ENCODE results near the gene ZNF276. TPM values are rescaled to one million over a fixed set of nuclear protein-coding genes. Genes with fewer than 3 reads are reported as not detected.
"Not testable (repeated sequence)": the region's sequence is repeated elsewhere in the genome, so short reads cannot be mapped to it uniquely, and the experiment has no call there.

The ZNF276 gene
- 26.1 TPM for polyA plus RNA-seq (ENCODE audit: insufficient read length)
- long read RNA-seq, donor 1, full-length matches to known transcripts: 6 of 6 reads
- long read RNA-seq, donor 1, partial matches to known transcripts: 0 of 6 reads
- long read RNA-seq, donor 1, other reads (novel, unspliced or antisense): 0 of 6 reads
- long read RNA-seq, donor 2: 0 reads
- long read RNA-seq, donor 3, full-length matches to known transcripts: 1 of 7 reads
- long read RNA-seq, donor 3, partial matches to known transcripts: 0 of 7 reads
- long read RNA-seq, donor 3, other reads (novel, unspliced or antisense): 6 of 7 reads
- long read RNA-seq, donor 4, partial matches to known transcripts: 0 of 1 reads
- long read RNA-seq, donor 4, other reads (novel, unspliced or antisense): 0 of 1 reads
- long read RNA-seq, donor 5, full-length matches to known transcripts: 4 of 4 reads
- long read RNA-seq, donor 5, partial matches to known transcripts: 0 of 4 reads
- long read RNA-seq, donor 5, other reads (novel, unspliced or antisense): 0 of 4 reads
- long read RNA-seq, donor 6, partial matches to known transcripts: 0 of 1 reads
- long read RNA-seq, donor 6, other reads (novel, unspliced or antisense): 0 of 1 reads
- long read RNA-seq, donor 7, partial matches to known transcripts: 0 of 2 reads
- long read RNA-seq, donor 7, other reads (novel, unspliced or antisense): 0 of 2 reads
- long read RNA-seq, donor 8: 0 reads

DNA sequence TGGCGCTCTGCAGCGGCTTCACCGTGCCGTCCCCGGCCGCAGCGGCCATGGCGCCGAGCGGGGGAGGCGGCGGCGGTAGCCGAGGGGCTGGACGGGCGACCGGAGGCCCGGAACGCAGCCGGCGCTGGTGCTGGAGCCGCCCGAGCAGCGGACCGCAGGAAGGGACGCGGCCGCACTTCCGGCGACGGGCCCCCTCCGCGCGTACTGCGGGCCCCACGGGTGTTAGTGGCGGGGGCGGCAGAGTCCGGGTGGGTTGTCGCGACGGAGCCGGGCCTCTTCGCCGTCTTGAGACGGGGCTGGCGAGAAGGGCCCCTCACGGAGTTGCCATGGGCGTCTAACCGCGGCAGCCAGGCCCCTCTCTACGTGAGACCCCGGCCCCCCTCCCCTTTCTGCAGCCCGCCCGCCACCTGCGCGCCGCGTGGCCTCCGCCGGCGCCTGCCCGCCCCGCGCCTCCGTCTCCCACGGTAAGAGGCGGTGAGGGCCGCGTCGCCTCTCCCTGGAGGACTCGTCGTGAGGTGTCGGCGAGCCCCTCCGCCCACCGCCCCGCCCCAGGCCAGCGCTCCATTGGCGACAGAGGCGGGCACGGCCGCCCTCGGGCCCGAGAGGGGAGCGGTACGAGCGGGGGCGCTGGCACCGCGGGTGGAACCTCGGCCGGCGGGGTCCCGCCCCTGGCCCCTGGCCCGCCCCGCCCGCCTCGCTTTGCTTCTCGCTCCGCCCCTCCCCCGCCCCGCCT lies at the start of gene ZNF276, which contains the start of gene VPS9D1:
ZNF276 (plus strand) TSS at position 725 of the 733 bp plus-strand sequence. CDS start 104 bp downstream, outside the sequence.
VPS9D1 (minus strand) TSS at position 86 of the 733 bp plus-strand sequence; CDS start at position 49, 37 bp downstream.
- peak; percentile 70 for DNase-seq

DNA sequence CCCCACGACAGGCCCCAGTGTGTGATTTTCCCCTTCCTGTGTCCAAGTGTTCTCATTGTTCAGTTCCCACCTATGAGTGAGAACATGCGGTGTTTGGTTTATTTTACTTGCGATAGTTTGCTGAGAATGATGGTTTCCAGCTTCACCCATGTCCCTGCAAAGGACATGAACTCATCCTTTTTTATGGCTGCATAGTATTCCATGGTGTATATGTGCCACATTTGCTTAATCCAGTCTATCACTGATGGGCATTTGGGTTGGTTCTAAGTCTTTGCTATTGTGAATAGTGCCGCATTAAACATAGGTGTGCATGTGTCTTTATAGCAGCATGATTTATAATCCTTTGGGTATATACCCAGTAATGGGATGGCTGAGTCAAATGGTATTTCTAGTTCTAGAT lies 49.8 kb upstream of the ZNF276 start:
- DNase-seq: not testable (repeated sequence)

DNA sequence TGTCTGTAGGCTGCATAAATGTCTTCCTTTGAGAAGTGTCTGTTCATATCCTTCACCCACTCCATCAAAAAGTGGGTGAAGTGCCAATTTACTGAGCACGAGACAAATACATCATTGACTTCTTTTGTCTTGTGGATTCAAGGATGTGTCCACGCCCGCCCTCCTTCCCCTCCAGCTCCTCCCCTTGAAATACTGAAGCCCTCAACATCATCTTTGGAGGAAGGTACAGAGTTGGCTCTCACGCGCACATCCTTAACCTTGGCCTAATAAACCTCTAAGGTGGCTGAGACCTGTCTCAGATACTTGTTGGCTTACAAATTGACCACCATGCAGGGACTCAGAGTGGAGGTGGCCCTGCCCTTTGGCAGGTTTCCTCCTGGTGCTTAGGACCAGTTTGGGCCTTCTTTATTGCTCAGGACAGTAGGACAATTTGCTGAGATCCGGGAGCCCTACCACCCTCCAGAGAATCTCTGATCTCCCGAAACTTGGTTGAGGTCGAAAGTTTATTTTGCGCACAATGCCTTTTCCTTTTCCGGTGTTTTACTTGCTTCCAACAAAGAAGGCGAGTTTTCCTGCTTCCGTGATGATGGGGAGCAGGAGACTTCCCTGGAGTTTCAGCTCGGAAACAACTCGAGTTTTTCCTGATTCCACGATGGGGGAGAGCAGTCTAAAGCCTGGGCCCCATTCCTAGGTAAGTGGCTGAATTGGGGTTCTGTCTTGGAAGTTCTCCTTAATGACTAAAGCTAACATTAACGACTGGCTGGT lies 49.0 kb upstream of the ZNF276 start:
- no peak for DNase-seq

DNA sequence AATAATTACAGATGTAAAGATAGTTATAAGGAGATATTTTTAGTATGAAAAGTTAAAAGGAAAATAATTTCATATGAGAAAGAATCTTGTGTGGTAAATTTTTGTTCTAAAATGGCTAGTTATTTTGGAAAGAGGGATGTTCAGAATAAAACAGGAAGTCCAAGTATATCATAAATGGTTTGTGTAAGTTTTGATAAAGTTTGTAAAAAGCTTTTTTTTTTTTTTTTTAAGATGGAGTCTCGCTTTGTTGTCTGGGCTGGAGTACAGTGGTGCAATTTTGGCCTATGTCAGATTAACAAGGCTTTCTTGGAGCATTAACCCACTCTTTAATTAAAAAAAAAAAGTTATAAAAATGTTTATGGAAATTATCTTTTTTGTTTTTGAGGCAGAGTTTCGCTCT lies 43.1 kb upstream of the ZNF276 start:
- no peak for DNase-seq

GRCh38 chr16:89685916-89686315 lies 35.4 kb upstream of the ZNF276 start:
- DNase-seq: no peak

DNA sequence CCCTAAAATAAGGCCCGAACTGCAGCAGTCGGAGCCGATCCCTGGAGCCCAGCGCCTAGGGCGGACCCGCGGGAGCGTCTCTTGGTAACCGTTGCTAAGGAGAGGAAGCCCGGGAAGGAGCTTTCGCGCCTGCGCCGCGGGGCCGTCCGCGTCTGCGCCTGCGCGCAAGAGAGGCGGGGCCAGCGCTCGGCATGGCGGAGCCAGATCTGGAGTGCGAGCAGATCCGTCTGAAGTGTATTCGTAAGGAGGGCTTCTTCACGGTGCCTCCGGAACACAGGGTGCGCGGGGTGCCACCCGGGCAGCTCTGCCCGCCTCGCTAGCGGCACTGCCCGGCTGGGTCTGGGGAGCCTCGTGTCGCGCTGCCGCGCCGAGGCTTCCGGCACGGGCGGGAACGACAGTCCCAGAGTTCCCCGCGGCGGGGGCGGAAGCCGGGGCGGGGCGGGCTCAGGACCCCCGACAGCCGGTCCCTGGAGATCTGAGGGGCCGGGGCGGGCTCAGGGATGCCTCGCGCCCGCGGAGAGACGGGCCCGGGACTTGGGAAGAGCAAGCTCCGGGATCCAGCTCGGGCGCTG lies 34.7 kb upstream of the ZNF276 start, which contains the start of gene CDK10:
CDK10 (plus strand) TSS at position 170 of the 572 bp plus-strand sequence; CDS start at position 192, 22 bp downstream.
- peak; percentile 87 for DNase-seq

GRCh38 chr16:89687092-89687940 lies 34.0 kb upstream of the ZNF276 start:
- peak; percentile 47 for DNase-seq

DNA sequence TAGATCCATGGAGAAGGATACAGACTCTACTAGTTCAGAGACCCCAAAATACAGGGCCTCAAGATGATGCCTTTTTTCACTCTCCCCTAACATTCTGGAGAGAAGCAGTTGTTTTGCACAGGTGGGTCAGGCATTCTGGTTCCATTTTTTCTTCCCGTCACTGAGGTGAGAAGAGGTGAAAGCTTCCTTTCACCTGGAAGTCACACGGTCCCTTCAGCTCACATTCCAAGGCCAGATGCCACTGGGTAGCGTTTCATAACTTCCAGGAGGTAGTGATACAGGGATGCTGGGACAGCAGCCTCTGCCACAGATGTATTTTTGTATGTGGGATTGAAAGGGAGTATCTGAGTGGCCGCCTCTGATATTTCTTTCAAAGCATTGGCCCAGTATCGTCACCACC lies 32.9 kb upstream of the ZNF276 start:
- no peak for DNase-seq

DNA sequence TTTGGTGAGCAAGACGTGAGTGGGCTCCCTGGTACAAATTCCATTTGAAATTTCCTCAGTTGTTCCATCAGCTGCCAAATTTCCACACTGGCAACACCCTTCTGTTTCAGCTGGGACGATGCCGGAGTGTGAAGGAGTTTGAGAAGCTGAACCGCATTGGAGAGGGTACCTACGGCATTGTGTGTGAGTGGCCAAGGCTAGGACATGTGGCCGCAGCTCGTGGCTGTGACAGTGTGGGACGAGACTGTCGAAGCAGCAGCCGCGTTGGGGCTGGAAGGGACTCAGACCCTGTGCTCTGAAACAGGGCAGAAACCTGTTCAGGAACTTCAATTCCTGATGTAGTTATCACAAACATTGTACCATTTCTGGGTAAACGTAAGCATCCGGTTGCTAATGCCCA lies 32.2 kb upstream of the ZNF276 start:
- no peak for DNase-seq

DNA sequence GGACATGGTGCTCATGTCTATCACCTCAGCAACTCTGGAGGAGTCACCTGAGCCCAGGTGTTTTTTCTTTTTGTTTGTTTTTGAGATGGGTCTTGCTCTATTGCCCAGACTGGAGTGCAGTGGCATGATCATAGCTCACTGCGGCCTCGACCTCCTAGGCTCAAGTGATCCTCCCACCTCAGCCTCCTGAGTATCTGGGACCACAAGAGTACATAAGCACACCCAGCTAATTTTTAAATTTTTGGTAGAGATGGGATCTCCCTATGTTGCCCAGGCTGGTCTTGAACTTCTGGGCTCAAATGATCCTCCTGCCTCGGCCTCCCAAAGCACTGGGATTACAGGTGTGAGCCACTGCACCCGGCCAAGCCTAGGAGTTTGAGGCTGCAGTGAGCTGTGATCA lies 31.7 kb upstream of the ZNF276 start:
- DNase-seq: not testable (repeated sequence)

DNA sequence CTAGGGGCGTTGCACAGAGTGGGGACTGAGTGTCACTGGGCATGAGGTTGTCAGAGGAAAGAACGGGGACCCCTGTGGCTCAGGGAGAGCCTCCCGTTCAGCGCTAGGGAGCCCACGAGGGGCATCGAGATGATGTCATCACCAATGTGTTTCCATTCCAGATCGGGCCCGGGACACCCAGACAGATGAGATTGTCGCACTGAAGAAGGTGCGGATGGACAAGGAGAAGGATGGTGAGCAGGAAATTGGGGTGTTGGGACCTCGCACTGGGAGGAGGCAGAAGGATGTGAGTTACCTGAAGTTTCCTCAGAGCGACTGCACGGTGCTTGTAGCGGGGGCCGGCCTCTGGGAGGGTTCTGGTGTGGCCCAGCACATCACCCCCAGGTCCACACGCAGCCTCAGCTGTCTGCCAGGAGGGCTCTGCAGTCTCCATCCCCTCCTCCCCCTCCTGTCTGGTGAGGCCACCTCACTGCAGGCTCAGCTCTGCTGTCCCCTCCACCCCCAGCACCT lies 30.9 kb upstream of the ZNF276 start:
- no peak for DNase-seq

- DNase-seq: no peak
Measured at GRCh38 chr16:89691231-89691985, 29.9 kb upstream of the ZNF276 start.

GRCh38 chr16:89691986-89692569 lies 29.3 kb upstream of the ZNF276 start:
- DNase-seq: no peak

- no peak for DNase-seq
Measured at GRCh38 chr16:89693289-89693731, 28.0 kb upstream of the ZNF276 start.

DNA sequence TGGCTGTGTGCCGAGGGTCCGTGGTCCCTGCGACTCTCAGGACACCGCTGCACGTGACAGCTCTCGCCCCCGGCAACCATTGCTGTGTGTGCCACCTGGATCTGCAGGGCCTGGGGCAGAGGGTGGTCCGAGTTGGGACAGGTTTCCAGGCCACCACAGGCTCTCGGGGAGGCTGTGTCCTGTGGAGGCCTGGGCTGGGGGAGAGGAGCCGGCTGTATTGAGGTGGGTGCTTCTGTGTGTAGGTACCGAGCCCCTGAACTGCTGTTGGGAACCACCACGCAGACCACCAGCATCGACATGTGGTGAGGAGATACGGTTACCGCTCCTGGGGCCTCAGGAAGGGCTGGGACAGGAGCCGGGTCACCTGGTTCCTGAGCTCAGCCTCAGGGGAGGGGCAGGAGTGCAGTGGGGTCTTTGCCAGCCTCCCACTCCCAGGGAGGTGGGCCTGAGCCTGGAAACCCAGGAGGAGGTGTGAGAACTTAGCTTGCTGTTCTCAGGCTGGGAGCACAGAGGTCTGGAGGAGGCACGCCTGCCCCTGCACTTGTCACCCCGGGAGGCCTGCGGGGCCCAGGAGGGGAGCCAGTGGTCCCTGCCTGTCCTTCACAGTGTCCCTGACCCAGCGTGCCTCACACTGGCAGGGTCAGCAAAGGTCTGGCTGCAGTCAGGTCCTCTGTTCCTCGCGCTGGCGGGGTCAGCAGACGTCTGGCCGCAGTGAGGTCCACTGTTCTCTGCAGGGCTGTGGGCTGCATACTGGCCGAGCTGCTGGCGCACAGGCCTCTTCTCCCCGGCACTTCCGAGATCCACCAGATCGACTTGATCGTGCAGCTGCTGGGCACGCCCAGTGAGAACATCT lies 27.2 kb upstream of the ZNF276 start:
- DNase-seq: no peak

DNA sequence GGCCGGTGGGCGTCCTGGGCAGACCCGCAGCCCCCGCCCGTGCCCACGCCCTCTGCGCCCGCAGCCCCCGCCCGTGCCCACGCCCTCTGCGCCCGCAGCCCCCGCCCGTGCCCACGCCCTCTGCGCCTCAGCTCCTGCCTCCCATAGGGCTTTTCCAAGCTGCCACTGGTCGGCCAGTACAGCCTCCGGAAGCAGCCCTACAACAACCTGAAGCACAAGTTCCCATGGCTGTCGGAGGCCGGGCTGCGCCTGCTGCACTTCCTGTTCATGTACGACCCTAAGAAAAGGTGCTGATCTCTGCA lies 26.6 kb upstream of the ZNF276 start:
- not testable (repeated sequence) for DNase-seq

DNA sequence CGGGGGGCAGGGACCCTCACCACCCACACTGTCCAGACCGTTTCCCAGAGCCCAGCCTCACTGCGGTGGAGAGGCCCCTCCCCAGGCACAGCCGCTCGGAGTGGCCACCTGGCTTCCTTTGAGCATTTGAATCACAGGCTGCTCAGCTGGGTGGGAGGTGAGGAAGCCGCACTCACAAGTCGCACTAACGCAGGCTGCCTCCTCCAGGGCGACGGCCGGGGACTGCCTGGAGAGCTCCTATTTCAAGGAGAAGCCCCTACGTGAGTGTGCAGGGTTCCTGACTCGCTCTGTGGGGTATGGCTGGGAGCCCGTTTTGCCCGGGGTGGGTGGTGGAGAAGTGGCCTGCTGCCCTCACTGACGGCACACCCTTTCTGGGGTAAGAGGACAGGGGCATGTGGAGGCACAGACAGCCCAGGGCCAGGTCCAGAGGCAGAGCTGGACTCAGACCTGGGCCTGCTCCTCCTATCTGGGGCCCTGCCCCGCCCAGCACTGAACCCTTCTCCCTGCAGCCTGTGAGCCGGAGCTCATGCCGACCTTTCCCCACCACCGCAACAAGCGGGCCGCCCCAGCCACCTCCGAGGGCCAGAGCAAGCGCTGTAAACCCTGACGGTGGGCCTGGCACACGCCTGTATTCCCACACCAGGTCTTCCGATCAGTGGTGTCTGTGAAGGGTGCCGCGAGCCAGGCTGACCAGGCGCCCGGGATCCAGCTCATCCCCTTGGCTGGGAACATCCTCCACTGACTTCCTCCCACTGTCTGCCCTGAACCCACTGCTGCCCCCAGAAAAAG lies 26.1 kb upstream of the ZNF276 start:
- DNase-seq: no peak
